SW 1271 (cell line): ENCODE measurements around the gene ANXA4.

Experiments used
- DNase-seq, 2 experiments: peaks; one replicate each; lab custom pipeline; 2025; lab: John Stamatoyannopoulos, UW

ANXA4 gene

DNA sequence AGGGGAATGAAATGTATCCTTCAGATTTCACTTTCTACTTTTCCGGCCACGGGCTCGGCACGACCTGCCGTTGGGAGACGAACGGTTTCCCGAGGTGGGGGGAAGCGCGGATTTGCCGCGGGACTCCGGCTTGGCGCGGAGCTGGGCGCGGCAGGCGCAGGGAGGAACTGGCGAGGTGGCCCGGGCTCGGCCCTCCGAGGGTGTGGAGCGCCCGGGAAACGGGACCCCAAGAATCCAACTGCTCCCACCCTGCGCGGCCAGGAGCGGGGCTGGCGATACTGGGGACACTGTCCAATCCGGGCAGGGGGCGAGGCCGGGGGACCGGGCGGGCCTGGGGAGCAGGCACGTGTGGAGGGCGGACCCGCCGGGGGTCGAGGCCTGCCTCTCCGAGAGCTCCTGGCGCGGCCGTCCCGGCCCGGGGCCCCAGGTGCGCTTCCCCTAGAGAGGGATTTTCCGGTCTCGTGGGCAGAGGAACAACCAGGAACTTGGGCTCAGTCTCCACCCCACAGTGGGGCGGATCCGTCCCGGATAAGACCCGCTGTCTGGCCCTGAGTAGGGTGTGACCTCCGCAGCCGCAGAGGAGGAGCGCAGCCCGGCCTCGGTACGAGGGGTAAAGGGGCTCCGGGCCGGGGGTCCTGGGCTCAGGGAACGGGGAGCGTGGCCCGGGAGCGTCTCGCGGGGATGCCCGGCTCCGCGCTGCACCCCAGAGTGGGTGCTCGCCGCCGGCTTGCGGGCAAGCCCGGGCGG lies at the start of gene ANXA4:
ANXA4 (plus strand) TSS at position 560 of the 747 bp plus-strand sequence. CDS start 39,432 bp downstream, outside the sequence.
- peak; percentile 54 to 72 for DNase-seq

DNA sequence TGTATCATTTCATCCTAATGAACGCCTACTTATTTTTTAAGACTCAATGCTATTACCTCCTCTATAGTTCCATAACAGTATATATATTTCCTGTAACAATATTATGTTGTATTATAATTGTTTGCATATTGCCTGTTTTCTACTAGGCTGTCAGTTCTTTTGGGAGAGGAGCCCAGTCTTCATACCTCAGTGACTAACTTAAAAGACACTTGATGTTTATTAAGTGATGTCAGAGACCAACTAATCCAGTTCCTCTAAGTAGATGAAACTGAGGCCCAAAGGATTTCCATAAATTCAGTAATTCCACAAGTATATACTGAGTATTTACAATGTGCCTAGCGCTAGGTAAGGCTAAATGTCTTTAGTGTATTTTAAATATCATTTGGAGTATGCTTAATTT lies 49.5 kb upstream of the ANXA4 start:
- no peak for DNase-seq

GRCh38 chr2:69693059-69693774 lies 48.7 kb upstream of the ANXA4 start:
- DNase-seq, result no peak

- no peak for DNase-seq
Observed at GRCh38 chr2:69693775-69694450, 48.0 kb upstream of the ANXA4 start.

DNA sequence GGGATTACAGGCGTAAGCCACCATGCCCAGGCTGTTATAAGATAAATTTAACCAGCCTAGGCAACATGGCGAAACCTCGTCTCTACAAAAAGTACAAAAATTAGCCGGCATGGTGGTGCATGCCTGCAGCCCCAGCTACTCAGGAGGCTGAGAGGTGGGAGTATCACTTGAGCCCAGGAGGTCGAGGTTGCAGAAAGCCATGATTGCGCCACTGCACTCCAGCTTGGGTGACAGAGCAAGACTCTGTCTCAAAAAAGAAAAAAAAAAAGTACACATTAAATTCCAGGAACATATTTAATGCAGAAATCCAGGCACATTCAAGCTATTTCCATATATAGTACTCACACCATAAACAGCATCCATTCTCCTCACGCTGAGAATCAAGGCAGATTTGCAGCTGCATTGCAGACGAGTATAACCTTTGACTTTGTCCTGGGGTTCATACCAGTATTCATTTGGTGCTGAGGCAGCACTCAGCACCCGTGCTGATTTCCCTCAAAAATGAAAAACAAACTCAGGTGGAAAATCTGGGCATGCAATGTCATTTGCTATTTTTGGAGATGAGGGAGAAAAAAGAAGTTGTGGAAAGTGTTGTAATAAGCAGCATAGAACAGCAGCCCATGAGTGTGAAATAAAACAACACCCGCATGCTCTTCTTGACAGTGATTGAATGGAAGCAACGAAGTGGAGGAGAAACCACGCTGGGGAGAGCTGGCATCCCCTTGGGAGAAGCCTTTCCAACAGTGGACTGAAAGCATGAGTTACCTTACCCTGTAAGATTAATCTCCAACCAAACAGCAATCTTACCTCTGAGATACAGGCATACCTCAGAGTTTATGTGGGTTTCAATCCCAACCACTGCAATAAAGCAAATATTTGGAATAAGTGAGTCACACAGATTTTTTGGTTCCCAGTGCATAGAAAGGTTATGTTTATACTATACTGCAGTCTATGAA lies 46.8 kb upstream of the ANXA4 start:
- DNase-seq, result no peak

GRCh38 chr2:69695850-69696216 lies 46.1 kb upstream of the ANXA4 start:
- no peak for DNase-seq

GRCh38 chr2:69700381-69700780 lies 41.6 kb upstream of the ANXA4 start:
- DNase-seq, result no peak

GRCh38 chr2:69701100-69701945 lies 40.6 kb upstream of the ANXA4 start:
- no peak for DNase-seq

DNA sequence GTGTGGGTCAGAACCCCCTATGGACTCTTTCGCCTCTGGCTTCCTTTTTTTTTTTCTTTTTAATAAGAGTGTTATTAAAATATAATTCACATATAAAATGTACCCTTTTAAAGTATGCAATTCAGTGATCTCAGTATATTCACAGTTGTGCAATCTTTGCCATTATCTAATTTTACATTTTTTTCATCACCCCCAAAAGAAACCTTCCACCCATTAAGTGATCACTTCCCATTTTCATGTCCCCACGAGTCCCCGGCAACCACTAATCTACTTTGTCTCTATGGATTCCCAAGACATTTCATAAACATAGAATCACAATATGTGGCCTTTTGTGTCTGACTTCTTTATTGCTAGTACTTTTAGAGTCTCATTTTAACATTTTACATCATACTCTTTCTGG lies 38.7 kb upstream of the ANXA4 start:
- no peak for DNase-seq

- no peak for DNase-seq
Observed at GRCh38 chr2:69704446-69704845, 37.5 kb upstream of the ANXA4 start.

DNA sequence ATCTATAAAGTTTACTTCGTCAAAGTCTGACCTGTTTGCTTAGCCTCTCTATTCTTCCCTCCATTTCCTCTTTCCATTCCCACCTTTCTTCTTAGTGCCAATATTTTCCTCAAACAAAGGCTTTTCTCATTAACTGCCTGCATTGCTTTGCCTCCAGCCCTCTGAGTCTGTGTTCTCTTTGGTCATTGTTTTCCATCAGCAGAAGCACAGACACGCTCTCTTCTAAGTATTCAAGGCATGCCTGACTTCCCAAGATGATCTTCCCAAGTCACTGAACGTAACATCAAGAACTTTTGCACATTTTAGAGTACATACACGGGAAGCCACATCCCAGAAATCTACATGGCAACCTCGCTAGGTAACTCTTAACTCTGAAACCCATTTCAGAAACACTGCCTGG lies 32.6 kb upstream of the ANXA4 start:
- no peak for DNase-seq

GRCh38 chr2:69711971-69712370 lies 30.0 kb upstream of the ANXA4 start:
- no peak for DNase-seq

DNA sequence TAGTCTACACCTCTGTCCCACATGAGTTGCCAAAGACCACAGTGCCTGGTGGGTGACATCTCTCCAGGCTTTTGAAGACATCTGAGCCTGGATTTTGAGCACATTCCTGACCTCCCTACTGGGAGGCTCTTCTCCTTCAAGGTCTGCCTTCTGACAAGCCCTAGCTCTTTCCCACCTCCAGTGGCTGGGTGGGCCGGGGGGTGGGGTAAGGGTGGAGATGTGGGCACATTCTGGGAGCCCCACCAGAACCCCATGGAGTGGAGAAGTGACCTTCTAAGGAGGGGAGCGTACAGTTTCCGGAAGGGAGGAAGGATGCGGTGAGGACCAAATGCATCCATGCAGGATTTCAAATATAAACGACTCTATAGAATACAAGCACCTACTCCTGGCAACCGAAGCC lies 27.9 kb upstream of the ANXA4 start:
- DNase-seq, result no peak

DNA sequence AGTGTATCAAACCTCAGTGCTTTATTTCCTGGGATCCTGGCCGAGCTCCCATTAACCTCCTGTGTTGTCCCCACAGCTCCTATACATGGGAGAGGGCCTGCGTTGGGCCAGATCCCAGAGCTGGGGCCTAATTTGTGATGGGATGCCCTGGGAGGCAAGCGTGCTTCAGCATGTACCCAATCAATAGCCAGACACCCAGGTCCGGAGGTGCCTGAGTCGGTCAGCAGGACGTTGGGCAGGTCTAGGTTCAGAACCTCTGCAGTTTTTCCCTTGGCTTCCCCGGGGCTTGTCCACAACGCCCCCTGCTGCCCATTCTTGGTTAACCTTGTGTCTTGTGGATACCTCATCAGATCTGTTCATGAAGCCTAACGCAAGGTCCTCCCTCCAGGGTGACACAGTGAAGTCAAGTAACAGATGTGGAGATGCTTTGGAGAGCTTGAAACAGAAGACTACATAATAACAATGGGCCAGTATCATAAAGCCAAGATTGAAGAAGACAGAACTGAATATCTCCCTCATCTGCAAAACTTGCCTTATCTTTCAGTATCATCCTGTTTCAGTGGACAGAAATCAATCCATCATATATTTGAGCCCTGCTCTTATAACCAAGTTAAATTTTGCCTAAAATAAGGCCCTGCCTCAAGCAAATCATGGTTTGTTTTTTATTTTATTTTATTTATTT lies 27.3 kb upstream of the ANXA4 start:
- DNase-seq, result peak; percentile 15 to 67

- no peak for DNase-seq
Observed at GRCh38 chr2:69715964-69716363, 26.0 kb upstream of the ANXA4 start.

GRCh38 chr2:69716555-69717120 lies 25.3 kb upstream of the ANXA4 start:
- DNase-seq, result no peak

- DNase-seq, result no peak
Observed at GRCh38 chr2:69717186-69717585, 24.7 kb upstream of the ANXA4 start.

GRCh38 chr2:69717861-69718273 lies 24.1 kb upstream of the ANXA4 start:
- no peak for DNase-seq

DNA sequence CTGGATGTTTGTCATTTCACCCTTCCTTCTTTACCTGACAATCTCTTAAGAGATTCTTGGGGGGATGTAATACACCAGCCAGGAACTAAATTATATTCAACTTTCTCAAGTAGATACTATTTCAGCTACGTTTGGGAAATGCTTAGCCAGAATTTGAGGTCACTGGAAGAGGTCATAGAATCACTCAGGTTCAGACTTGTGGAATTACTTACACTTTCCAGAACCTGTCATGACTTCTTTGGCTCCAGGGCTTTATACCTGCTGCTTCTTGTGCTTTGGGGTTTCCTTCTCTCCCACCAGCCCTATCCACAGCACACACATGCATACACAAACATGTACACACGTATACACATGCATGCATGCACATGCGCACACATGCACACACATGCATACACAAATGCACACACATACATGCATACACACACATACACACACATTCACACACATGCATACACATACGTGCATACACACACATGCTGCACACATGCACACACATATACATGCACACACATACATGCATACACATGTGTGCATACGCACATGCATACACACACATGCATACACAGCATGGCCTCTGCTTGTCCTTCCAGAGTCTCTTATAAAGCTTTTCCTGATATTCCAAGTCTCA lies 23.5 kb upstream of the ANXA4 start:
- DNase-seq, result no peak
